RWPE1 (cell line): ENCODE measurements around the gene ENPEP.

Experiments used
- CTCF ChIA-PET: fragments of 350-600 bp; sonication (Branson Sonifier 250); formaldehyde crosslinking; extraction: SDS; loops from one replicate; lab custom pipeline; 2021; lab: Yijun Ruan, JAX
- POLR2A ChIA-PET: fragments of 400-600 bp; formaldehyde crosslinking; extraction: SDS; loops from one replicate; lab custom pipeline; 2020; ENCODE audit warnings: antibody characterized with exemption; ENCODE audit not compliant: low non-redundant PET; lab: Yijun Ruan, JAX
- DNase-seq: peaks from one replicate; pipeline ENCODE4 v3.0.0; 2012; ENCODE audit warnings: low spot score
- H3K27ac ChIP-seq: fragments of 450-650 bp; 2 replicates; pipeline ENCODE4 v1.5.1; 2017
- TF ChIP-seq, protein P1 (sequence below): fragments of 450-650 bp; conservative IDR thresholded peaks from 2 replicates; pipeline ENCODE4 v1.5.1; 2017; ENCODE audit warnings: low read depth, mild to moderate bottlenecking

ENPEP gene

DNA sequence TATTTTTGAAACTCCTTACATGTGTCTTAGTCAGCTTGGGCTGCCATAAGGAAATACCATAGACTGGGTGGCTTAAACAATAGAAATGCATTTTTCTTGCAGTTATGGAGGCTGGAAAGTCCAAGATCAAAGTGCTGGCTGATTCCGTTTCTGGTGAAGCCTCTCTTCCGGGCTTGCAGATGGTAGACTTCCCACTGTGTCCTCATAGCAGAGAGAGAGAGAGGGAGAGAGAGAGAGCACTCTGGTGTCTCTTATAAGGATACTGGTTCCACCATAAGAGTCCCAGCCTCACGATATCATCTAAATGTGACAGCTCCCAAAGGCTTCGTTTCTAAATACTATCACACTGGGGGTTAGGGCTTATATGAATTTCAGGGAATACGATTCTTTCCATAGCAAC, 39.7 kb downstream of the ENPEP start:
- H3K27ac ChIP-seq = no peak overlapping the region
- ChIA-PET POLR2A (no interaction called here), CTCF (interaction anchor here (0.5 to 1.5 kb wide), 4 partner anchors 209 to 1077 kb away, joined by 4 to 6 read pairs (median 4); no protein-coding TSS in a partner anchor)
- TF ChIP-seq, protein P1, sequence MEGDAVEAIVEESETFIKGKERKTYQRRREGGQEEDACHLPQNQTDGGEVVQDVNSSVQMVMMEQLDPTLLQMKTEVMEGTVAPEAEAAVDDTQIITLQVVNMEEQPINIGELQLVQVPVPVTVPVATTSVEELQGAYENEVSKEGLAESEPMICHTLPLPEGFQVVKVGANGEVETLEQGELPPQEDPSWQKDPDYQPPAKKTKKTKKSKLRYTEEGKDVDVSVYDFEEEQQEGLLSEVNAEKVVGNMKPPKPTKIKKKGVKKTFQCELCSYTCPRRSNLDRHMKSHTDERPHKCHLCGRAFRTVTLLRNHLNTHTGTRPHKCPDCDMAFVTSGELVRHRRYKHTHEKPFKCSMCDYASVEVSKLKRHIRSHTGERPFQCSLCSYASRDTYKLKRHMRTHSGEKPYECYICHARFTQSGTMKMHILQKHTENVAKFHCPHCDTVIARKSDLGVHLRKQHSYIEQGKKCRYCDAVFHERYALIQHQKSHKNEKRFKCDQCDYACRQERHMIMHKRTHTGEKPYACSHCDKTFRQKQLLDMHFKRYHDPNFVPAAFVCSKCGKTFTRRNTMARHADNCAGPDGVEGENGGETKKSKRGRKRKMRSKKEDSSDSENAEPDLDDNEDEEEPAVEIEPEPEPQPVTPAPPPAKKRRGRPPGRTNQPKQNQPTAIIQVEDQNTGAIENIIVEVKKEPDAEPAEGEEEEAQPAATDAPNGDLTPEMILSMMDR = no peak
- no peak for DNase-seq

DNA sequence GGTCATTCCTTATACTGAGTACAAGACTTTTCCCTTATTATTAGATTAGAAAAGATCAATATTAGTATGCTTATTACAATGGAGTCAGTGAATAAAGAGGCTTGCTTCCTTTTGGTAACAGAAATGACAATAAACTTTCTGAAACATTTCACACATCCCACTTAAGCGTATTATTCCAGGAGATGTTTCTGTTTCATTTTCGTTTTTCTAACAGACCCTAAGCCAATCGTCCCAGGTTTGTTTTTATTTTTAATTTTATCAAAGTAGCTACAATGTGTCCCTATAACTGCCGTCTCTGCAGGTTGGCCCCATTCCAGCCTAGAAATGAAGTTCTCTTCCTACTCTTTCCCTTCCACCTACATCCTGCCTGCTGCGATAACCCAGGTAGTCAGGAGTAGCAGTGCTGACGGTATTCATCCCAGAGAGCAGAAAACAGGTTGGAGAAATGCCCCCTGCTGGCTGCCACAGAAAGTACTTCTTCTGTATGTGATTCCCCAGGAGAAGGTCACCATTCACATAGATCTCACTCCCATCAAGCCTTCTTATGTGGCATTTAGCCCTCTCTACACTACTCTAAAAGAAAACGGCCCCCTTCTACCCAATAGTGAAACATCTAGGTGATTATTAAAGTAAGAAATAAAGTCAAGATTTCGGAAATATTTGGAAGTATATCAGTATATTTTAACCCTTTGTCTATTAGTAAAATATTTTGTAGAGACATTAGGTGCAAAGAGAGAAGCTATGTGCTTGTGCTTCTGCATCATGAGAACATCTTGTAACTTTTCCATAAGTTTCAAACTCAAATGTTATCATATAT, 40.4 kb downstream of the ENPEP start:
- H3K27ac ChIP-seq = no peak overlapping the region
- ChIA-PET CTCF (interaction anchor here (0.5 to 1.5 kb wide), 9 partner anchors 110 to 840 kb away, joined by 3 to 8 read pairs (median 4); no protein-coding TSS in a partner anchor), POLR2A (no interaction called here)
- TF ChIP-seq, protein P1 = peak; percentile 85
- peak; percentile 76 for DNase-seq

DNA sequence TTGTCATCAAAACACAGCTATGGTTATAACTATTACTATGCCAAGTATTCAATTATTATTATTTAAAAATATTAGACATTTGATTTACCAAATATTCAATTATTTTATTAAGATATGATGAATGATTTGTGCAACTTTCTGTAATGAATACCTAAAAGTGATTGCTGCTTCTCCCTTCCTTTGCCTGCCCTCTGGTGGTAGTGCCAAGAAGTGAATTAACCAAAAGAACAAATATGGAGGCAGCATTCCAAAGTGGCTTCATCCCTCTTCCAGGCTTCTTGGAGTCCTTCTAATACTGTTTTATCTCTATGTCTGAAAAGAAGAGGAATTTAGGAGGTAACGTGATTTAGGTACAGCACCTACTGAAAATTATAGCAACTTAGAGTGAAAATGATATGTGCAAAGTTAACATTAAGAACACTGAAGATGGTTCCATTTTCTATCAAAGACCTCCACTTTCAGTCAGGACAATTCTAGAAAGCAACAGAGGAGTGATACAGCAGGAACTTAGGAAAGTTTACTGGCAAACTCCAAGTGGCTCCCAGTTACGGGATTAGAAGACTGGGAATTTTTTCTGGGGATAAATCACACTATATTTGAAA, 43.0 kb downstream of the ENPEP start:
- DNase-seq = no peak
- TF ChIP-seq, protein P1 = peak; percentile 47
- POLR2A ChIA-PET = no interaction called here
- H3K27ac ChIP-seq = no peak overlapping the region
- CTCF ChIA-PET = interaction anchor here (0.5 to 2.0 kb wide), 4 partner anchors 102 to 565 kb away, joined by 3 to 7 read pairs (median 4); no protein-coding TSS in a partner anchor

DNA sequence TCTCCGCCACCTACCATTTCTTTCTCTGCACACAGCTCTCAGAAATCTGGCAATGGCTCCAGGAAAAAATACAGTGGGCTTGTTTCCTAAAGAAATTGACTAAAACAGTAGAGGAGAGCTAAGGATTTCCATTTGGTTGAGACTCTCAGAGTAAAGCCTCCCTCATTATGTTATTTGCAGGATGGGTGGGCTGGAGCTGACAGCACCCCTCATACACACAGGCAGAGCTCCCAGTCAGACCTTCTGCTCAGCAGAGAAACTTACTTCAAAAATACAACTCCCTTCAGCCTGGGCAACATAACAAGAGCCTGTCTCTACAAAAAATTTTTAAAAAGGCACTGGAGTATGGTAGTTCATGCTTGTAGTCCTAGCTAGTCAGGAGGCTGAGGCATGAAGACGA, 44.9 kb downstream of the ENPEP start:
- ChIA-PET POLR2A (no interaction called here), CTCF (interaction anchor here (0.6 to 1.1 kb wide), 4 partner anchors 10 to 1826 kb away, joined by 3 to 6 read pairs (median 3); no protein-coding TSS in a partner anchor)
- no peak for DNase-seq
- H3K27ac ChIP-seq = no peak overlapping the region
- TF ChIP-seq, protein P1 = no peak

DNA sequence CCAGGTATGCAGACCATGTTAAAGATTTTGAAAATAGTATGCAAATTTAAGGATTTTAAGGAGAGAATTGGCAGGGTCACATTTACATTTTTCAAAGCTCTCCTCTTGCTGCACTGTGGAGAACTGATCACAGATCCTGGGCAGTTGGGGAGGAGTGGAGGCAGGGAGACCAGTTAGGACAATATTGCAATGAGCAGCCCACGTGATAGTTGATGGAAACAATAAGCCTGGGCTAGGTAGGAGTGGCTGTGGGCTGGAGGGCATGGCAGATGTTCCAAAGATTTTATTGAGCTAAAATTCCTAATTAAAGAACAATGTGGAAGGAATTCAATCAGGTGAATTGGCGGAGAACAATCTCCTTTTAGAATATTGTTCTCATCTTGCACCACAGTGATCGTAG, 50.6 kb downstream of the ENPEP start:
- DNase-seq = no peak
- POLR2A ChIA-PET = no interaction called here
- TF ChIP-seq, protein P1 = no peak
- H3K27ac ChIP-seq = no peak overlapping the region
- CTCF ChIA-PET = no interaction called here

DNA sequence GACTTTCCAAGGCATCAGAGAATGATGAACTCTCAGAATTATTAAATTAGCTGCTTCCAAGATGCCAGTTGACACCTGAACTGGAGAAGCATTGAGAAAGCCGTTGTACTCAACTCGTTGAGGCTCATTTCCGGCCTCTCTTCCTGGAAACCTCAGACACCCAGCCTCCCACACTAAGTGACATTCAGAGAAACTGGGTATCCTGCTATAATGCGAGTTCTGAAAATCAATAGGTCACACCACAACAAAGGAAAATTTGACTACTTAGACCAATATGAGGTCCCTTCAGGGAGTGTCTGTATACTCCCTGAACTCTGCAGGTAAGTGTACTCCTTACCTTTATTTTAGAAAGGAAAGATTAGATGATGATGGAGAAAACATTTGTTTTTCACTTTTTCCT, 51.2 kb downstream of the ENPEP start:
- H3K27ac ChIP-seq = no peak overlapping the region
- POLR2A ChIA-PET = no interaction called here
- CTCF ChIA-PET = no interaction called here
- no peak for DNase-seq
- TF ChIP-seq, protein P1 = no peak
